HEK293 (cell line): Measurements from ENCODE around the gene SNX10.

ENCODE experiments used
- HOXC10 ChIP-seq: sonication (generic); formaldehyde crosslinking; IDR thresholded peaks from 2 replicates; pipeline ENCODE4 v1.8.1; 2023; ENCODE audit warnings: mild to moderate bottlenecking, missing genetic modification reagents
- RBAK ChIP-seq: fragments of 450-650 bp; formaldehyde crosslinking; IDR thresholded peaks from 2 replicates; pipeline ENCODE4 v1.5.1; 2016; ENCODE audit warnings: missing biosample characterization, missing genetic modification characterization
- YY1 ChIP-seq: fragments of 450-650 bp; formaldehyde crosslinking; IDR thresholded peaks from 2 replicates; pipeline ENCODE4 v1.5.1; 2018; ENCODE audit warnings: missing biosample characterization, missing genetic modification characterization
- ZNF169 ChIP-seq: fragments of 450-650 bp; formaldehyde crosslinking; IDR thresholded peaks from 2 replicates; pipeline ENCODE4 v1.5.1; 2016; ENCODE audit warnings: missing biosample characterization, missing genetic modification characterization
- ZNF24 ChIP-seq: fragments of 450-650 bp; formaldehyde crosslinking; IDR thresholded peaks from 2 replicates; pipeline ENCODE4 v1.5.1; 2016; ENCODE audit warnings: missing biosample characterization, missing genetic modification characterization
- ZNF571 ChIP-seq: fragments of 450-650 bp; formaldehyde crosslinking; IDR thresholded peaks from 2 replicates; pipeline ENCODE4 v1.5.0; 2017; ENCODE audit warnings: missing biosample characterization, missing genetic modification characterization
- ZNF585B ChIP-seq: fragments of 450-650 bp; formaldehyde crosslinking; IDR thresholded peaks from 2 replicates; pipeline ENCODE4 v1.5.1; 2016; ENCODE audit warnings: missing biosample characterization, missing genetic modification characterization
- ZNF777 ChIP-seq: fragments of 450-650 bp; formaldehyde crosslinking; IDR thresholded peaks from 2 replicates; pipeline ENCODE4 v1.5.1; 2017; ENCODE audit warnings: missing biosample characterization, missing genetic modification characterization, borderline replicate concordance
- ZSCAN16 ChIP-seq: fragments of 450-650 bp; formaldehyde crosslinking; IDR thresholded peaks from 2 replicates; pipeline ENCODE4 v1.5.1; 2016; ENCODE audit warnings: missing biosample characterization, missing genetic modification characterization
- TF ChIP-seq, protein P1 (sequence below): fragments of 450-650 bp; formaldehyde crosslinking; IDR thresholded peaks from 2 replicates; pipeline ENCODE4 v1.5.1; 2016; ENCODE audit warnings: missing biosample characterization, missing genetic modification characterization, borderline replicate concordance
- TF ChIP-seq, protein P2 (sequence below): fragments of 450-650 bp; formaldehyde crosslinking; IDR thresholded peaks from 2 replicates; pipeline ENCODE4 v1.5.1; 2016; ENCODE audit warnings: missing biosample characterization, missing genetic modification characterization
- TF ChIP-seq, protein P3 (sequence below): sonication (generic); formaldehyde crosslinking; IDR thresholded peaks from 2 replicates; pipeline ENCODE4 v1.8.1; 2022; ENCODE audit warnings: mild to moderate bottlenecking, moderate library complexity, missing genetic modification reagents

DNA sequence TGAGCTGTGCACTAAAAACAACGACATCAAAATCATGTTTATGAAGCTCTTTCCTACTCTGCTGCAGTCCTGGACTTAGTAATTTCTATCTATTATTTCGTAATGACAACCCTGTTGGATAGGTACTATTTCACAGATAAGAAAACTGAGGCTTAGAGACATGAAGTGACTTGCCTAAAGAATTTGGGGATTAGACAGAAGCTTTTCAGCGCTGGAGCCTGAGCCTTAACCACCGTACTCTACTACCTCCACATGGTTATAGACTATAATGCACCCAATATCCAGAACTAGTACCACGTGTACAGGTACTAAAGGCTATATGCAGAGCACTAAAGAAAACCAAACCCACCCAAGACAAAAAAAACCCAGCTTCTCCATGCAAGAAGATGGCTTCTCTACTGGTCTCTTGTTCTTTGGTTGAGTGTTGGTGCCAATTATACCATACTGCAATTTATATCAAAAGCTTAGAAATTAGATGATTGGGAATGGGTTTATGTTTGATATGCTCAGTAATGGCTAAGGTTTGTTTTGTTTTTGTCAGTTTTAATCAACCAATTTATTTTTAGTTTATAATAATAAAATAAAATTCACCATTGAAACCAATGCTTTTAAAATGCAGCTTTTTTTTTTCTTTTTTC, 6.5 kb upstream of the SNX10 start:
- TF ChIP-seq, protein P1, sequence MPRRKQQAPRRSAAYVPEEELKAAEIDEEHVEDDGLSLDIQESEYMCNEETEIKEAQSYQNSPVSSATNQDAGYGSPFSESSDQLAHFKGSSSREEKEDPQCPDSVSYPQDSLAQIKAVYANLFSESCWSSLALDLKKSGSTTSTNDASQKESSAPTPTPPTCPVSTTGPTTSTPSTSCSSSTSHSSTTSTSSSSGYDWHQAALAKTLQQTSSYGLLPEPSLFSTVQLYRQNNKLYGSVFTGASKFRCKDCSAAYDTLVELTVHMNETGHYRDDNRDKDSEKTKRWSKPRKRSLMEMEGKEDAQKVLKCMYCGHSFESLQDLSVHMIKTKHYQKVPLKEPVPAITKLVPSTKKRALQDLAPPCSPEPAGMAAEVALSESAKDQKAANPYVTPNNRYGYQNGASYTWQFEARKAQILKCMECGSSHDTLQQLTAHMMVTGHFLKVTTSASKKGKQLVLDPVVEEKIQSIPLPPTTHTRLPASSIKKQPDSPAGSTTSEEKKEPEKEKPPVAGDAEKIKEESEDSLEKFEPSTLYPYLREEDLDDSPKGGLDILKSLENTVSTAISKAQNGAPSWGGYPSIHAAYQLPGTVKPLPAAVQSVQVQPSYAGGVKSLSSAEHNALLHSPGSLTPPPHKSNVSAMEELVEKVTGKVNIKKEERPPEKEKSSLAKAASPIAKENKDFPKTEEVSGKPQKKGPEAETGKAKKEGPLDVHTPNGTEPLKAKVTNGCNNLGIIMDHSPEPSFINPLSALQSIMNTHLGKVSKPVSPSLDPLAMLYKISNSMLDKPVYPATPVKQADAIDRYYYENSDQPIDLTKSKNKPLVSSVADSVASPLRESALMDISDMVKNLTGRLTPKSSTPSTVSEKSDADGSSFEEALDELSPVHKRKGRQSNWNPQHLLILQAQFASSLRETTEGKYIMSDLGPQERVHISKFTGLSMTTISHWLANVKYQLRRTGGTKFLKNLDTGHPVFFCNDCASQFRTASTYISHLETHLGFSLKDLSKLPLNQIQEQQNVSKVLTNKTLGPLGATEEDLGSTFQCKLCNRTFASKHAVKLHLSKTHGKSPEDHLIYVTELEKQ (tag by site-specific recombination) = no peak
- TF ChIP-seq, protein P2, sequence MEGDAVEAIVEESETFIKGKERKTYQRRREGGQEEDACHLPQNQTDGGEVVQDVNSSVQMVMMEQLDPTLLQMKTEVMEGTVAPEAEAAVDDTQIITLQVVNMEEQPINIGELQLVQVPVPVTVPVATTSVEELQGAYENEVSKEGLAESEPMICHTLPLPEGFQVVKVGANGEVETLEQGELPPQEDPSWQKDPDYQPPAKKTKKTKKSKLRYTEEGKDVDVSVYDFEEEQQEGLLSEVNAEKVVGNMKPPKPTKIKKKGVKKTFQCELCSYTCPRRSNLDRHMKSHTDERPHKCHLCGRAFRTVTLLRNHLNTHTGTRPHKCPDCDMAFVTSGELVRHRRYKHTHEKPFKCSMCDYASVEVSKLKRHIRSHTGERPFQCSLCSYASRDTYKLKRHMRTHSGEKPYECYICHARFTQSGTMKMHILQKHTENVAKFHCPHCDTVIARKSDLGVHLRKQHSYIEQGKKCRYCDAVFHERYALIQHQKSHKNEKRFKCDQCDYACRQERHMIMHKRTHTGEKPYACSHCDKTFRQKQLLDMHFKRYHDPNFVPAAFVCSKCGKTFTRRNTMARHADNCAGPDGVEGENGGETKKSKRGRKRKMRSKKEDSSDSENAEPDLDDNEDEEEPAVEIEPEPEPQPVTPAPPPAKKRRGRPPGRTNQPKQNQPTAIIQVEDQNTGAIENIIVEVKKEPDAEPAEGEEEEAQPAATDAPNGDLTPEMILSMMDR = no peak
- TF ChIP-seq ZNF571 (tag by site-specific recombination) = no peak
- TF ChIP-seq RBAK = no peak
- no peak for TF ChIP-seq ZSCAN16 (tag by site-specific recombination)
- no peak for TF ChIP-seq HOXC10
- no peak for TF ChIP-seq YY1
- no peak for TF ChIP-seq ZNF585B
- no peak for TF ChIP-seq ZNF24 (tag by site-specific recombination)
- TF ChIP-seq, protein P3, sequence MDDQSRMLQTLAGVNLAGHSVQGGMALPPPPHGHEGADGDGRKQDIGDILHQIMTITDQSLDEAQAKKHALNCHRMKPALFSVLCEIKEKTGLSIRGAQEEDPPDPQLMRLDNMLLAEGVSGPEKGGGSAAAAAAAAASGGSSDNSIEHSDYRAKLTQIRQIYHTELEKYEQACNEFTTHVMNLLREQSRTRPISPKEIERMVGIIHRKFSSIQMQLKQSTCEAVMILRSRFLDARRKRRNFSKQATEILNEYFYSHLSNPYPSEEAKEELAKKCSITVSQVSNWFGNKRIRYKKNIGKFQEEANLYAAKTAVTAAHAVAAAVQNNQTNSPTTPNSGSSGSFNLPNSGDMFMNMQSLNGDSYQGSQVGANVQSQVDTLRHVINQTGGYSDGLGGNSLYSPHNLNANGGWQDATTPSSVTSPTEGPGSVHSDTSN (CRISPR knock-in tag) = no peak
- no peak for TF ChIP-seq ZNF777
- TF ChIP-seq ZNF169 (tag by site-specific recombination) = no peak
